Measurements from ENCODE around the gene MZF1.
A peak's percentile ranks its signal among the peaks of the same experiment; 100 is the strongest.
"Not testable (repeated sequence)": the region's sequence is repeated elsewhere in the genome, so short reads cannot be mapped to it uniquely, and the experiment has no call there.

Gene MZF1

DNA sequence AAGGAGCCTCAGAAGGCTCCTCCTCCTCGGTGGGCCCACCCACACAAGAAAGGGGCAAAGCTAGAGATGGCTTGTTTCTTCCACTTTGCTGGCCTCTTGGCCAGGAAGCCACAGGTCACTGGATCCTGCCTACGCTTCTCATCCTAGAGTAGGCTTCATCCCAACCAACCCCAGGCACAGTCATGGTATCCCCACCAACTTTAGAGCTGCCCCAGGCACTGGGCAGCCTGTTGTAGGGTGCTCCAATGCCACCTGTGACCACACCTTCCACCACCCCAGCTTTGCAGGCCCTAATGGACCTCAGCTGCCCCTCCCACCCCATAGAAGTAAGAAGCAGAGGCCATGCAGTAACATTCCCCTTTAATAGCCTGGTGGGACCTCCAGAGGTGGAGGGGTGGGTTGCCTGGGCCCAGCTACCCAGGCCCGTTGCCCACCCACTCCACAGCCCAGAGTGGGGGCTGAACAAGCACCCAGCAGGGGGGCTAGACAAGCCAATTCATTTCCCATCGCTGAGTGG, 17.7 kb downstream of the MZF1 start:
- DNase-seq, result no peak

DNA sequence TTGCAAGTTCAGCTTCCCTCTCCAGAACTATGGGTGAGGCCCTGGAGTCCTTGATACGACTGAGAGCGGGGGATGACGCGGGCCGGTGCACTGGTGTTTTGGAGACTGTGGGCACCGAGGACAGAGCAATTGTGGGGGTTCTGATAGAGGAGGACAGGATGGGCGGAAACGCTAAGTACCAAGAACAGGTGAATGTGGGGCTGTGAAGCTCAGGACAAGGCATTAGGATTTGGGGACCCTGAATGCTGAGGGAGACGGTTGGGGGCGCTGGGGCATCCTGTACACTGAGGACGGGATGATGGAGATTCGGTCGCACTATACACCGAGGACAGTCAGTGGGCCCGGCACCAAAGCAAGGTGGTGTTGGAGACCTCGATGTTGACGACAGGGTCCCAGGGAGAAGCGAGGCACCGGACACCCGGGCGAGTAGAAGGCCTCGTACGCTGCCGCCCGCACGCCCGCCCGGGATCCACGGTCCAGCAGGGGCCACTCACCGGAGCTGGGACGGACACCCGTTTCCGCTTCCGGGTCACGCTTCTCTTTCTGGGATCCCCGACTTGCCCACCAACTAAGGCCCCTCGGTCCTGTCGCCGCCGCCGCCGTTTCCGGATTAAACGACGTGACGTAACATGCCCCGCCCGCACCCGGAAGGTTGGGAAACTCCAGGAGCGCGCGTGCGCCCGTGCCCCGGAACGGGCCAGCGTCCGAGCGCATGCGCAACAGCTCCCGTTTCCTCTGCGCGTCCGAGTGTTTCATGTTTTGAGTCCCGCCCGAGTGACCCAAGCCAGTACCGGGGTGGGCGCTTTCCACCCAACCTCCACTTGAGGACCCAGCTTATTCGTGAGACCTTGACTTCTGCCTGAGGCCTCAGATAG, 18.4 kb downstream of the MZF1 start, which contains the start of gene CHMP2A:
CHMP2A (minus strand) TSS at position 612 of the 875 bp plus-strand sequence. CDS start 893 bp downstream, outside the sequence.
- peak; percentile 100 for DNase-seq

DNA sequence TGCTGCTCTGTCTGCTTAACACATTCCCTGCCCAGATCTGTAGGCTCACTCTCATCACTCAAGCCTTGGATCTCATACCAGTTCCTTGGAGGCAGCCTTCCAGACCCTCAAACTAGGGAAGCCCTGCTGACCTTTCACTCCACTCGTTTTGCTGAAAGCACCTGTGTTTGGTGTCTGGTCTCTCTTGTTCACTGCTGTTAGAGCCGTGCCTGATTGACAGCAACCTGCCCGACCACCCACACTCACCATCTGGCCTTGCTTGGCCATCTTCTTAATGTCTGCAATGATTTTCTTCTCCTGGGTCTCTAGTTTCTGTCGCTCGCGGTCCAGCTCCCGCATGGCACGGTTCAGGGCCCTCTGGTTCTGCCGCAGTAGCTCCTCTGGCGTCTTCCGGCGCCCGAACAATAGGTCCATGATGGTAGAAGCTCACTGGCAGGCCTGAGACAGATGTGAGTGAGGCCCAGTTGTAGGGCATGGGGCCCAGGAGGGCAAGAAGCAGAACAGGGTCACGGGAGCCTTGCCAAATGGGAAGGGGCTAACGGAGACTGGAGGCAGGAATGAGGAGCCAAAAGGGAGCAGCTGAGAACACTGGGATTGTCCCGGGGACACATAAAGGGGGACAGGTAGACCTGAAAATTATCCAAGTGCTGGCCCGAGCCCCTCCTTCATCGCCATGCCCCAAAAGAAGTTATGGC, 19.2 kb downstream of the MZF1 start:
- no peak for DNase-seq

DNA sequence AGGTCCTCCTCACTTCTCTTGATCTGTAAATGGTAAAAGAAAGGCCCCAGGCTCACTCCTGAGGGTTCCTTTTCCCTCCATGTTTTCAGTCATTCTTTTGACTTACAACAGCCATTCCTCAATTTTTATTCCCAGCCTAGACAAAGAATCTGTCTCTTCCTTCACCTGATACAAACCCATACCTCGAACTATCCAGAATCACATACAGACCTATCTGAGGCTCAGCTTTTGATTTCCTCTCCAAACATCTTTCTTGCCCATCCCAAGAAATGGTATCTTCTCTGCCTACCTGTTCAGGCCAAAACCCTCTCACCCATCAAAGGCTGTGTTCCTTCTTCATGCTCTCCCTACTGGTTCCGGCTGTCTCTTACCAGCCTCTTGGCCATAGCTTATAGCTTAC, 20.5 kb downstream of the MZF1 start:
- DNase-seq, result no peak

DNA sequence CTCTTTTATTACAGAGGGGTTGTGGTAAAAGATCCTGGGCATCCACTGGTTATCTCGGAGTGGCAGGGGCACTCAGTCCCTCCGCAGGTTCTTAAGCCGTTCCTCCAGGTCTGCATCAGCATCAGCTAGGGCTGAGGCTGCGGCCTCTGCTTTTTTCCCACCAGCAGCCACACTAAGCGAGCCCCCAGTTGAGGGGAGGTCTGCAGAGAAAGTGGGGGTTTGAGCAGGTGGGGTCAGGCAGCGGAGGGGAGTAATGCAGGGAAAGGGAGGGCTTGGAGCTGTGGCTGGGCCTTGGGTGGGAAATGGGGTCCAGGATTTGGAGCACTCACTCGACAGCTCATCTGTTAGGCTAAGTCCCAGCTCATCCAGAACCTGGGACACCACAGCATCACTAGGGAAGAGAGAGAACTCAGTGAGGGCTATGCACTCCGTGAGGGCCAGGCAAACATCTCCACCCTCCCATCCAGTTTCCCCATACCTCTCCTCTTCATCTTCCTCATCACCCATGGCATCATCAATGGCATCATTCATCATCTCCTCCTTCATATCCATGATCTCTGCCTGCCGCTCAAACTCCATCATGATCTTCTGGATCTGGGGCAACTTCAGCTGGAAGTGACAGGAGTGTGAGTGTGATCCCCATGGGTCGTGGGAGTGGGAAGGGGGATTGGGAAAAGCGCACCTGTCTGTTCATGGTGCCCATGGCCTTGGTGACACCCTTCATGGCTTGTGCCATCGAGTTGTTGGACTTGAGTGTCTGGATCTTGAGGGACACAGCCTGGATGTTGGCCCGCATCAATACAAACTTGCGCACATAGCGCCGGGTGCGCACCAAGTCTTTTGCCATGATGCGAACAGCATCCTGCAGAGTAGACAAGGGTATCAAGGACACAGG, 21.3 kb downstream of the MZF1 start:
- peak; percentile 32 for DNase-seq

DNA sequence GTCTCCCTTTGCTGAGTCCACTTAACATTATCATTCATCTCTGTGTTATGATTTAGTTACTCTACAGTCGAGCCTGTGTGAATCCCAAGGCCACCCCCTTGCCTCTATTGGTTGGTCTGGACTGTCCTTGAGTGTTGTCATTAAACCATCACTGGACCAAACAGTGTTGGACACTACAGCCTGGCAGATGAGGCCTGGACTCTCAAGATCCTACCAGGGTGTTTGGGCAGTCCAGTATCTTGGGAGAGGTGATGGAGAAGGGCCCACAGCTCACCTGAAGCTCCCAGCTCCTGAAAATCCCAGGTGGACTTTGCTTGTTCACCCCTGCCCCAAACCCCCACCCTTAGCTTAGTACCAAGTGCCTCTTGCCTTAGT, 22.0 kb downstream of the MZF1 start:
- DNase-seq, result no peak

DNA sequence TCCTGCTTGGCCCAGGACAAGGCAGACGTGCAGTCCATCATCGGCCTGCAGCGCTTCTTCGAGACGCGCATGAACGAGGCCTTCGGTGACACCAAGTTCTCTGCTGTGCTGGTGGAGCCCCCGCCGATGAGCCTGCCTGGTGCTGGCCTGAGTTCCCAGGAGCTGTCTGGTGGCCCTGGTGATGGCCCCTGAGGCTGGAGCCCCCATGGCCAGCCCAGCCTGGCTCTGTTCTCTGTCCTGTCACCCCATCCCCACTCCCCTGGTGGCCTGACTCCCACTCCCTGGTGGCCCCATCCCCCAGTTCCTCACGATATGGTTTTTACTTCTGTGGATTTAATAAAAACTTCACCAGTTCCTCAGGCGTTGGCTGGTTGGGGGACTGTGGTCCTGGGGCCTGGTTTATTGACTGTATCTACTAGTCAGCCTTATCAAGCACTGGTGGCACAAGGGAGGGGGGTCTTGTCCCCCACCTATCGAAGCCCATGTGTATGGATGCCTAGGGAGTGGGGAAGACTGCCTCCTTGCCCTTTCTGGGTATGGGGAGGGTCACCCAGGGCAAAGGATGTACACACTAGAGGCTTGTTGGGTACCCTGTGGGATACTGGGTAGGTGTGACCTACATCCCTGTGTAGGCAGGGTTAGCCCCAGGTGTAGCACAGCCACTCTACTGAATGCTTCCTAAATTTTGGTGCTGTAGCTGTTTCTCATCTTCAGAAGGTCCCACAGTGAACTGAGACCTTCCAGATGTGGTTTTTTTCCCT, 22.6 kb downstream of the MZF1 start:
- peak; percentile 28 for DNase-seq

DNA sequence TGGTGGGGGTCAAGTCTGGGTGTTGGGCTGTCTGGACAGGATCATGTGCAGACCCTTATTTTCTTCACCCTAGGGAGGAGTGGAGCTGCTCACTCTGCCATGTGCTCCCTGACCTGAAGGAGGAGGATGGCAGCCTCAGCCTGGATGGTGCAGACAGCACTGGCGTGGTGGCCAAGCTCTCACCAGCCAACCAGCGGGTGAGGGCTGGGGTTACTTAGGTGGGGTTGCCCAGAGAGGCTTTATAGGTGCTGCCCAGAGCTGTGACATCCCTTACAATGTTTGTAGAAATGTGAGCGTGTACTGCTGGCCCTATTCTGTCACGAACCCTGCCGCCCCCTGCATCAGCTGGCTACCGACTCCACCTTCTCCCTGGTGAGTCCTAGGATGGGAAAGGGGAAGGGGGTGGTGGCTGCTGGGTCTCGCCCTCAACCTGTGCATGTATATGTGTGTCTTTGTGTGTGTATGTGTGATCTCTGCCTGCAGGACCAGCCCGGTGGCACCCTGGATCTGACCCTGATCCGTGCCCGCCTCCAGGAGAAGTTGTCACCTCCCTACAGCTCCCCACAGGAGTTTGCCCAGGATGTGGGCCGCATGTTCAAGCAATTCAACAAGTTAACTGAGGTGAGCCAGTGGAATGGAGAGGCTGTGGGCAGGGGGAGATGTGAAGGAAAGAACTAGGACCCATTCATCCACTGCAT, 23.3 kb downstream of the MZF1 start:
- peak; percentile 24 for DNase-seq

DNA sequence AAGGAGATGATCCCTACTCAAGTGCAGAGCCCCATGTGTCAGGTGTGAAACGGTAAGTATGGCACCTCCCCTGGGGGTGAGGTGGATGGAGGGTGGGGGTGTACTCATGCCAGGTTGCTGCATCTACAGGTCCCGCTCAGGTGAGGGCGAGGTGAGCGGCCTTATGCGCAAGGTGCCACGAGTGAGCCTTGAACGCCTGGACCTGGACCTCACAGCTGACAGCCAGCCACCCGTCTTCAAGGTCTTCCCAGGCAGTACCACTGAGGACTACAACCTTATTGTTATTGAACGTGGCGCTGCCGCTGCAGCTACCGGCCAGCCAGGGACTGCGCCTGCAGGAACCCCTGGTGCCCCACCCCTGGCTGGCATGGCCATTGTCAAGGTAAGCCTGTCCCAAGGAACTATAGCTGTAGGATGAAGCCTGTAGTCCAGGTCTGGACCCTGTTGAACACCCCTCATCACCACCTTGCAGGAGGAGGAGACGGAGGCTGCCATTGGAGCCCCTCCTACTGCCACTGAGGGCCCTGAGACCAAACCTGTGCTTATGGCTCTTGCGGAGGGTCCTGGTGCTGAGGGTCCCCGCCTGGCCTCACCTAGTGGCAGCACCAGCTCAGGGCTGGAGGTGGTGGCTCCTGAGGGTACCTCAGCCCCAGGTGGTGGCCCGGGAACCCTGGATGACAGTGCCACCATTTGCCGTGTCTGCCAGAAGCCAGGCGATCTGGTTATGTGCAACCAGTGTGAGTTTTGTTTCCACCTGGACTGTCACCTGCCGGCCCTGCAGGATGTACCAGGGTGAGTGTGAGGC, 24.1 kb downstream of the MZF1 start:
- DNase-seq, result peak; percentile 23

DNA sequence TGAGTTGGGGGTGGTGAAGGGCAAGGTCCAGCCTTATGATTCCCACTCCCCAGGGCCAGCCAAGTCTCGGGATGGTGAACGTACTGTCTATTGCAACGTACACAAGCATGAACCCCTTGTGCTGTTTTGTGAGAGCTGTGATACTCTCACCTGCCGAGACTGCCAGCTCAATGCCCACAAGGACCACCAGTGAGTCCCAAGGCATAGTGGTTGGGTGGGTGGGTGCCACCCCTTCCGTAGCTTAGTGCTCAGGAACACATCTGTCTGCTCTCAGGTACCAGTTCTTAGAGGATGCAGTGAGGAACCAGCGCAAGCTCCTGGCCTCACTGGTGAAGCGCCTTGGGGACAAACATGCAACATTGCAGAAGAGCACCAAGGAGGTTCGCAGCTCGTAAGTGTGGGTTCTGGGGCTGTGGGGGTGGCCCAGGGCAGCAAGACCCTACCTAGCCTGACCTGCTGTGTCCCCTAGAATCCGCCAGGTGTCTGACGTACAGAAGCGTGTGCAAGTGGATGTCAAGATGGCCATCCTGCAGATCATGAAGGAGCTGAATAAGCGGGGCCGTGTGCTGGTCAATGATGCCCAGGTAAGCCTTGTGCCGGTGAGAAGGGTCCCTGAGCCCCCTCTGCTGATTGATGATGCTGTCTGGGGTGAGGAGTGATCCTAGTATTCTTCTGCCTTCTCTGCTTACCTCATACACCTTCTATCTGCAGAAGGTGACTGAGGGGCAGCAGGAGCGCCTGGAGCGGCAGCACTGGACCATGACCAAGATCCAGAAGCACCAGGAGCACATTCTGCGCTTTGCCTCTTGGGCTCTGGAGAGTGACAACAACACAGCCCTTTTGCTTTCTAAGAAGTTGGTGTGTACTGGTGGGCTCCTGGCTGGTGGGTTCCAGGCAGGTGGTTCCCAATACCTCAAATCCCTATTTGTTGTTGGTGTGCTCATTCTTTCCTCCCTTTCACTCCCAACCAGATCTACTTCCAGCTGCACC, 25.5 kb downstream of the MZF1 start:
- DNase-seq, result peak; percentile 22

DNA sequence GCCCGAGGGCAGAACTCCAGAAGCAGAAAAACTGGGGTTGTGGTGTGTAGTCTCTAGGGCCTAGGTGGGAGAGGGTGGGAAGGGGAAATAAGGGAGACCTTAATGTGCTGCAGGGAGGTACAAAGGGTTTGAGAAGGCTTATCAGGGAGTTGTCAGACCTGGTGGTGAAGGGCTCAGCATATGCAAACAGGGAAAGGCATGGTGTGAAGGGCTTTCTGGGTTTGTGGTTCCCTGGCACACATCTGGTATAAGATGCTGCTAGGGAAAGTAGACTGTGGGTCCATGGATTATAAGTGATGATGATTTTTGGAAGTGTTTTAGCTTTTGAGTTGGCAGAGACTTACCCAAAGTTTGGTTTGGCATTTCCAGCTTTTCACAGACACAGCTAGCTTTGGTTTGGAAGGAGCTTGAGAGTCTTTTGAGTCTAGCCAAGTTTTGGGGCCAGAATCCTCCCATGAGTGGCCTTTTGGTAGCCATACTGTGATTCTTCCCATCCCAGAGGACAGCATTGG, 27.1 kb downstream of the MZF1 start:
- DNase-seq, result no peak

DNA sequence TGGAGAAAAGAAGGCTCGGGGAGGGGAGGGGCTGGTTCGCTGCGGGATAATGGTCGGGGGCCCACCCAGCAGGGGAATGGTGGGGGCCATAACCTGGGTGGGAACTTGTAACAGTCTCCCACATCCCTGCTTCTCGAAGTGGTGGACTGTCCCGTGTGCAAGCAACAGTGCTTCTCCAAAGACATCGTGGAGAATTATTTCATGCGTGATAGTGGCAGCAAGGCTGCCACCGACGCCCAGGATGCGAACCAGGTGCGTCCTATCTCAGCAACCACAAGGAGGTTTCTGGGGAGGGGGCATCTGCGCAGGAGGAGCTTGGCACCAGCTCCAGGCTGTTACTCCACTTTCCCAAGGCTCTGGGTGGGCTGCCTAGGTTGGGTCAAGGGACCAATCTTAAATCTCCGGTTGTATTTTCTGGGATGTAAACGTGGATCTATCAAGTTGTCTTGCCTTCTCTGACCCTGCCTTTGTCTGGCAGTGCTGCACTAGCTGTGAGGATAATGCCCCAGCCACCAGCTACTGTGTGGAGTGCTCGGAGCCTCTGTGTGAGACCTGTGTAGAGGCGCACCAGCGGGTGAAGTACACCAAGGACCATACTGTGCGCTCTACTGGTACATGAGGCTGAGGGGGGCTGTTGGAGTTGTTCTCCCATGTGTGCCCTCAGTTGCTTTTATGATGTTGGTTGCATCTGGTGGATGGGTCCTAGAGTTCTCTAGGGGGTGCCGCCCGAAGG, 27.7 kb downstream of the MZF1 start:
- DNase-seq, result peak; percentile 33

DNA sequence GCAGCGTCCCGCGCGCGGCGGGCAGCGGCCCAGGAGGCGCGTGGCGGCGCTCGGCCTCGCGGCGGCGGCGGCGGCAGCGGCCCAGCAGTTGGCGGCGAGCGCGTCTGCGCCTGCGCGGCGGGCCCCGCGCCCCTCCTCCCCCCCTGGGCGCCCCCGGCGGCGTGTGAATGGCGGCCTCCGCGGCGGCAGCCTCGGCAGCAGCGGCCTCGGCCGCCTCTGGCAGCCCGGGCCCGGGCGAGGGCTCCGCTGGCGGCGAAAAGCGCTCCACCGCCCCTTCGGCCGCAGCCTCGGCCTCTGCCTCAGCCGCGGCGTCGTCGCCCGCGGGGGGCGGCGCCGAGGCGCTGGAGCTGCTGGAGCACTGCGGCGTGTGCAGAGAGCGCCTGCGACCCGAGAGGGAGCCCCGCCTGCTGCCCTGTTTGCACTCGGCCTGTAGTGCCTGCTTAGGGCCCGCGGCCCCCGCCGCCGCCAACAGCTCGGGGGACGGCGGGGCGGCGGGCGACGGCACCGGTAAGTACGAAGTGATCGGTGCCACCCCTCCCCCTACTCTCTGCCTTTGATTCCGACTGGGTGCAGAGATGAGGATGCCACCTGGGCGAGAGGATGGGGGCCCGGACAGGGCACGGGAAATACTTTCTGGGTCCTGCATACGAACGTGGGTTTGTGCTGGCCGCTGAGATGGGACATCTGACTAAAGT, 28.4 kb downstream of the MZF1 start:
- DNase-seq, result no peak

DNA sequence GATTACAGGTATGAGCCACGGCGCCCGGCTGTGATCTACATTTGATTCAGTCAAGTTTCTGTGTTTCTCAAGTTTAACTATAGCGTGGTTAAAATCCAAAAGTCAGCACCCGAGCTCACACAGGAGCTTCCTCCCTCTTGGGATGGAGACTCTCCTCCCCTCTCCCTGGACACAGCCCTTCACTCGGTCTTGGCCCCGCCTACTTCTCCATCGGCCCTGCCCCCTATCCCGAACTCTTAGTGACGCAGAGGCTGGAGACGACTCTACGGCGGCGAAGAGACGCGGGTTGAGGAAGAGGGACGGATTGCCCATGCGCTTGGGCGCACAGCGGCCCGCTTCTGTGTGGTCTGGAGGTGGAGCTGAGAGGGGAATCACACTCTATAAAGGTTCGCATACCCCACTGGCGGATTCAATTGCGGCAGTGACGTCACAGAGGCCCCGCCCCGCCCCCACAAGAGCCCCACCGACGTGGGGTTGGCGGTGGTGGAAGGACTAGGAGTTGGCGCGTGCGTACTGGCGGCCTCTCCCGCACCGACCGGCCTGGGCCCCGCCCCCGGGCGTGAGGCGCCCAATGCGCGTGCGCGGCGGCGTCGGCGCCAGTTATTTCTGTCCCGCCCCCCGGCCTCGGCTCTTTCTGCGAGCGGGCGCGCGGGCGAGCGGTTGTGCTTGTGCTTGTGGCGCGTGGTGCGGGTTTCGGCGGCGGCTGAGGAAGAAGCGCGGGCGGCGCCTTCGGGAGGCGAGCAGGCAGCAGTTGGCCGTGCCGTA, 29.1 kb downstream of the MZF1 start, which contains the start of gene TRIM28:
TRIM28 (plus strand) TSS at position 239 of the 765 bp plus-strand sequence. CDS start 694 bp downstream, outside the sequence.
- DNase-seq, result peak; percentile 100

DNA sequence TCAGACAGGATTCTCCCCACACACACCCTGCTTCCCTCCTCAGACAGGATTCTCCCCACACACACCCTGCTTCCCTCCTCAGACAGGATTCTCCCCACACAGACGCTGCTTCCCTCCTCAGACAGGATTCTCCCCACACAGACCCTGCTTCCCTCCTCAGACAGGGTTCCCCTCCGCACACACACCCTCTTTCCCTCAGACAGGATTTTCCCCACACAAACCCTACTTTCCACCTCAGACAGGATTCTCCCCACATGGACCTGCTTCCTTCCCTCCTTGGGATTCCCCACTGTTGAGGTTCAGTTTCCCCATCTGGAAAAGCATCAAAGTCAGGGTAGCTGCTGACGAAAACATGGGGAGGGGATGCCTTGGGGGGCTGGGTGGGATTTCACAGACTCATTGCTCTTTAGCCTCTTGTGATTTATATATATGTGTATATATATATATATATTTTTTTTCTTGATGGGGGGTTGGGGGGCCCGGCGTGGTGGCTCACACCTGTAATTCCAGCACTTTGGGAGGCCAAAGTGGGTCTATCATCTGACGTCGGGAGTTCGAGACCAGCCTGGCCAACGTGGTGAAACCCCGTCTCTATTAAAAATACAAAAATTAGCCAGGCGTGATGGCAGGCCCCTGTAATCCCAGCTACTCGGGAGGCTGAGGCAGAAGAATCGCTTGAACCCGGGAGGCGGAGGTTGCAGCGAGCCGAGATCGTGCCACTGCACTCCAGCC, 30.3 kb downstream of the MZF1 start:
- not testable (repeated sequence) for DNase-seq

DNA sequence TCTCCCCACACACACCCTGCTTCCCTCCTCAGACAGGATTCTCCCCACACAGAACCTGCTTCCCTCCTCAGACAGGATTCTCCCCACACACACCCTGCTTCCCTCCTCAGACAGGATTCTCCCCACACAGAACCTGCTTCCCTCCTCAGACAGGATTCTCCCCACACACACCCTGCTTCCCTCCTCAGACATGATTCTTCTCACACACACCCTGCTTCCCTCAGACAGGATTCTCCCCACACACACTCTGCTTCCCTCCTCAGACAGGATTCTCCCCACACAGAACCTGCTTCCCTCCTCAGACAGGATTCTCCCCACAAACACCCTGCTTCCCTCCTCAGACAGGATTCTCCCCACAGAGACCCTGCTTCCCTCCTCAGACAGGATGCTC, 34.0 kb downstream of the MZF1 start:
- DNase-seq, result not testable (repeated sequence)
